ENCODE measurements around the gene CADM2.

Gene CADM2

DNA sequence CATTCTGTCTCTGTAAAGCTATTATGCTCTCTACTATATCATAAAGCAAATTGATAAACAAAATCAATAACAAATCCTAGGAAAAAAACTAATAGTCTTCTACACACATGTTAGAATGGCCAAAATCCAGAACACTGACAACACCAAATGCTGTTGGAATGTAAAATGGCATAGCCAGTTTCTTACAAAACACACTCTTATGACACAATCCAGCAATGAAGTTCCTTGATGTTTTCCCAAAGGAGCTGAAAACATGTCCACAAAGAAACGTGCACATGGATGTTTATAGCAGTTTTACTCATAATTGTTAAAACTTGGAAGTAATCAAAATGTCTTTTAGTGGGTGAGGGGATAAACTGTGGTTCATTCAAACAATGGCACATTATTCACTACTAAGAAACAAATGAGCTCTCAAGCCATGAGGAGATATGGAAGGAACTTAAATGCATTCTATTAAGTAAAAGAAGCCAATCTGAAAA lies 32.7 kb downstream of the CADM2 start:
- TF ChIP-seq, protein P1, sequence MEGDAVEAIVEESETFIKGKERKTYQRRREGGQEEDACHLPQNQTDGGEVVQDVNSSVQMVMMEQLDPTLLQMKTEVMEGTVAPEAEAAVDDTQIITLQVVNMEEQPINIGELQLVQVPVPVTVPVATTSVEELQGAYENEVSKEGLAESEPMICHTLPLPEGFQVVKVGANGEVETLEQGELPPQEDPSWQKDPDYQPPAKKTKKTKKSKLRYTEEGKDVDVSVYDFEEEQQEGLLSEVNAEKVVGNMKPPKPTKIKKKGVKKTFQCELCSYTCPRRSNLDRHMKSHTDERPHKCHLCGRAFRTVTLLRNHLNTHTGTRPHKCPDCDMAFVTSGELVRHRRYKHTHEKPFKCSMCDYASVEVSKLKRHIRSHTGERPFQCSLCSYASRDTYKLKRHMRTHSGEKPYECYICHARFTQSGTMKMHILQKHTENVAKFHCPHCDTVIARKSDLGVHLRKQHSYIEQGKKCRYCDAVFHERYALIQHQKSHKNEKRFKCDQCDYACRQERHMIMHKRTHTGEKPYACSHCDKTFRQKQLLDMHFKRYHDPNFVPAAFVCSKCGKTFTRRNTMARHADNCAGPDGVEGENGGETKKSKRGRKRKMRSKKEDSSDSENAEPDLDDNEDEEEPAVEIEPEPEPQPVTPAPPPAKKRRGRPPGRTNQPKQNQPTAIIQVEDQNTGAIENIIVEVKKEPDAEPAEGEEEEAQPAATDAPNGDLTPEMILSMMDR (conservative IDR thresholded peaks at IDR 0.05; ENCODE audit: low read depth, low read length), result no peak
- no peaks in the 10 kb centered on the region for H3K79me2 ChIP-seq (ENCODE audit: insufficient read depth, low read depth)
- no peaks in the 10 kb centered on the region for H4K20me1 ChIP-seq (ENCODE audit: insufficient read depth)
- H3K27ac ChIP-seq, result no peak overlapping the region
- no peak overlapping the region for H3K9ac ChIP-seq
- H3K4me1 ChIP-seq (ENCODE audit: low read depth, poor library complexity, severe bottlenecking), result no peaks in the 10 kb centered on the region
- H3K4me2 ChIP-seq, result no peak overlapping the region
- H3K27me3 ChIP-seq (ENCODE audit: insufficient read depth, low read depth), result no peaks in the 10 kb centered on the region
- H2AFZ ChIP-seq (ENCODE audit: low read depth), result no peak overlapping the region
- H3K4me3 ChIP-seq (IDR thresholded peaks at IDR 0.05; ENCODE audit: insufficient read depth, low read depth, low read length), result no peak overlapping the region
- H3K36me3 ChIP-seq (ENCODE audit: insufficient read depth), result no peaks in the 10 kb centered on the region

DNA sequence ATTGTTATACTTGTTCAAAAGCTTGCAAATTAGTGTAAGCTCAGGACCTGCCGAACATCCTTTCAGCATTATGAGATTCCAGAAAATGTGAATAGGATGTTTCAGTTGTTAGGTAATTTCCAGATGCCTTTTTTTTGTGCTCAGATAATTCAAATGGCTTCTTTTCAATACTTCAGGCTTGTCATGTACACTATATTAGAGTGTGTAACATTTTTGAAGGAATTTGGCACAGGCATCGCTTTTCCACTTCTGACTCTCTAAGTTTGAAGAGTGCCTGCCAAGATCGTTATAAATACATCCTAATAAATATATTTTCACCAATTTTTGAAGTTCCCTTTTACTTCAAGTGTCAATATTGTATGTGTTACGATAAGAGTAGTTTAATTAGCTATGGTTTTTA lies 35.2 kb downstream of the CADM2 start:
- Histone ChIP-seq H3K79me2 (ENCODE audit: insufficient read depth, low read depth) (no peaks in the 10 kb centered on the region), H3K27me3 (ENCODE audit: insufficient read depth, low read depth) (no peaks in the 10 kb centered on the region), H4K20me1 (ENCODE audit: insufficient read depth) (no peaks in the 10 kb centered on the region), H3K4me1 (ENCODE audit: low read depth, poor library complexity, severe bottlenecking) (no peaks in the 10 kb centered on the region), H2AFZ (ENCODE audit: low read depth) (no peak overlapping the region), H3K9ac (no peak overlapping the region), H3K27ac (no peak overlapping the region), H3K4me2 (no peak overlapping the region), H3K4me3 (IDR thresholded peaks at IDR 0.05; ENCODE audit: insufficient read depth, low read depth, low read length) (no peak overlapping the region), H3K36me3 (ENCODE audit: insufficient read depth) (no peaks in the 10 kb centered on the region)
- TF ChIP-seq, protein P1 (conservative IDR thresholded peaks at IDR 0.05; ENCODE audit: low read depth, low read length), result no peak

DNA sequence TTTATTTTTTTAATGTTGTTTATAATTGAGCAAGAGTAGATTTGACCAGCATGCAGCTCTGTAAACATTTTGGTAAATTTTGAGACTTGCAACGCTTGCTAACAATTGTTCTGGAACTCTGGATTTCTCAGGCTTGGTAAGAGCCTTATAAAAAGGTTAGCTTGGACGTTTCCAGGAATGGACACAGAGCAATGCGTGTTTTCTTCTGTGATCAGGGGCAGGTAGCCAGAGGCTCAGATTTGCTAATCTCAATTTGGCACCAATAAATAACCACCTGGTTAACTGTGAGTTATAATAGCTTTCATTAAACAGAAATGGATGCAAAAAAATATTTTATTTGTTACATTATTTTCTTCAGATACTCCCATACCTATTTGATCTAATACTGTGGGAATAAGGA lies 39.8 kb downstream of the CADM2 start:
- H3K27me3 ChIP-seq (ENCODE audit: insufficient read depth, low read depth), result no peaks in the 10 kb centered on the region
- no peaks in the 10 kb centered on the region for H3K79me2 ChIP-seq (ENCODE audit: insufficient read depth, low read depth)
- H3K36me3 ChIP-seq (ENCODE audit: insufficient read depth), result no peaks in the 10 kb centered on the region
- no peak overlapping the region for H3K27ac ChIP-seq
- H2AFZ ChIP-seq (ENCODE audit: low read depth), result no peak overlapping the region
- no peak overlapping the region for H3K4me2 ChIP-seq
- no peaks in the 10 kb centered on the region for H3K4me1 ChIP-seq (ENCODE audit: low read depth, poor library complexity, severe bottlenecking)
- H3K9ac ChIP-seq, result no peak overlapping the region
- H3K4me3 ChIP-seq (IDR thresholded peaks at IDR 0.05; ENCODE audit: insufficient read depth, low read depth, low read length), result no peak overlapping the region
- H4K20me1 ChIP-seq (ENCODE audit: insufficient read depth), result no peaks in the 10 kb centered on the region
- TF ChIP-seq, protein P1 (conservative IDR thresholded peaks at IDR 0.05; ENCODE audit: low read depth, low read length), result no peak

DNA sequence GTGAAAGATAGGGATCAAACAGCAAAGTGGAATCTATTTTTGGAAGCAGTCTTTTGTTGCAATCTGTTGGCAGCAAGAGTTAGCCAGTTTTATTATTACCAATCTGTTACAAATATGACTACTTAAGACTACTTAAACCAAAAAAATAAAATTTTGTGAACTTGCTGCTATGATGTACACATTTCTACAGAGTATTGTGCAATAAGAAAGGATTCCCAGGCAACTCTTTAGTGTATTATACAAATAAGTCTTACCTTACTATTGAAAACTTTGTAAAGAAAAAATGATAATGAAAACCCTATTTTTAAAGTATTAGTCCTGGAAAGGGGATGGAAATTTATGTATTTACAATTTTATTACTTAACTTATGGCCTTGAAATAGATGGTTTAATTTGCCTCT lies 44.7 kb downstream of the CADM2 start:
- no peak overlapping the region for H3K9ac ChIP-seq
- no peaks in the 10 kb centered on the region for H3K27me3 ChIP-seq (ENCODE audit: insufficient read depth, low read depth)
- H2AFZ ChIP-seq (ENCODE audit: low read depth), result no peak overlapping the region
- TF ChIP-seq, protein P1 (conservative IDR thresholded peaks at IDR 0.05; ENCODE audit: low read depth, low read length), result no peak
- no peaks in the 10 kb centered on the region for H3K36me3 ChIP-seq (ENCODE audit: insufficient read depth)
- no peak overlapping the region for H3K27ac ChIP-seq
- no peak overlapping the region for H3K4me2 ChIP-seq
- H4K20me1 ChIP-seq (ENCODE audit: insufficient read depth), result no peaks in the 10 kb centered on the region
- no peak overlapping the region for H3K4me3 ChIP-seq (IDR thresholded peaks at IDR 0.05; ENCODE audit: insufficient read depth, low read depth, low read length)
- no peaks in the 10 kb centered on the region for H3K79me2 ChIP-seq (ENCODE audit: insufficient read depth, low read depth)
- no peaks in the 10 kb centered on the region for H3K4me1 ChIP-seq (ENCODE audit: low read depth, poor library complexity, severe bottlenecking)

Data from KMS-11 (cell line).